ENCODE data around the gene AFF4. TPM values are rescaled to one million over a fixed set of nuclear protein-coding genes. Genes with fewer than 3 reads are reported as not detected.

The AFF4 gene
- total and polyA plus RNA-seq, 9 of the 15 experiments (the other 6 are each of a cell fraction or from before 2014, with no cell fraction given), result 1.7 to 25.8 (median 17.9) TPM

DNA sequence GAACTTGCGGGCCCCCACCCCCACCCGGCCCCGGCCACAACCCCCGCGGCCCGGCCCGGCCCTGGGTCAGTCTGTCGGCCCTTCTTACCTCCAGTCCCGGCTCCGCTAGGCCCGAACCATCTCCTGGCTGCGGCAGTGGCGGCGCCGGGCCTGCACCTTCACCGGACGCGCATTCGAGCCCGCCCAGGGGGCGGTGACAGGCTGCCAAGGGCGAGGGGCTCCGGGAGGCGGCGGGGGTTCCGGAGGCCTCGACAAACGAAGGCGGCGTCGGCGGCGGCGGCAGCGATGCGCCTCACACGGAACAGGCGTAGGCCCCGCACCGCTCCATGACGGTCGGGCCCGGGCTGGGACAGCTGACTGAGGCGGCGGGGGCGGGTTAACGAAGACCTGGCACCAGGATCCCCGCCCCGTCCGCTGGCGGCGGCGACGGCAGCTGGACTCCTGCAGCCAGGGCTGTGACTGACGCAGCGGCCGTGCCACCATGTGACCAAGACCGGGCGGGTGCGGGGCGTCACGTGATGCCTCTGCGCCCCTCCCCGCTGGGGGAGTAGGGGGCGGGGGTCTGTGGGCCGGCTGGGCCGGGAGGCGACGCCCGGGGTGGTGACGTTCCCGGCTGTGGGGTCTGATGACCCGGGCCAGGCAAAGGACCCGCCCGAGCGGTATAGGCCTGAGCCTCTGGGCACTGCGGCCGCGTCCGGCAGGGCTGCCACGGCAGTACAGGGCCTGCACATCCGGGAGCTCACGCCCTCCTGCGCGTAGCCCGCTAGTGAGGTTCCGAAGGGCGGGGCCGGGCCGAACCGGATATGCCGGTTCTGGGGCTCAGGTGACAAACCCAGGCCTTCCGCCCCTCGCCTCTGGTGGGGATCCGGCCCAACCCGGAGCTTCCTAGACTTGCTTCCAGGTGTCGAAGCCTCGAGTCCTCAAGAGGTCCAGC is at the start of gene AFF4 (continued):
- TF ChIP-seq, protein P1, sequence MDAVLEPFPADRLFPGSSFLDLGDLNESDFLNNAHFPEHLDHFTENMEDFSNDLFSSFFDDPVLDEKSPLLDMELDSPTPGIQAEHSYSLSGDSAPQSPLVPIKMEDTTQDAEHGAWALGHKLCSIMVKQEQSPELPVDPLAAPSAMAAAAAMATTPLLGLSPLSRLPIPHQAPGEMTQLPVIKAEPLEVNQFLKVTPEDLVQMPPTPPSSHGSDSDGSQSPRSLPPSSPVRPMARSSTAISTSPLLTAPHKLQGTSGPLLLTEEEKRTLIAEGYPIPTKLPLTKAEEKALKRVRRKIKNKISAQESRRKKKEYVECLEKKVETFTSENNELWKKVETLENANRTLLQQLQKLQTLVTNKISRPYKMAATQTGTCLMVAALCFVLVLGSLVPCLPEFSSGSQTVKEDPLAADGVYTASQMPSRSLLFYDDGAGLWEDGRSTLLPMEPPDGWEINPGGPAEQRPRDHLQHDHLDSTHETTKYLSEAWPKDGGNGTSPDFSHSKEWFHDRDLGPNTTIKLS (IDR thresholded peaks at IDR 0.05; ENCODE audit: borderline replicate concordance, low read depth), result peak; percentile 65; the same call in 1 of the 2 replicates
- no peak for TF ChIP-seq ZNF445 (CRISPR knock-in tag; IDR thresholded peaks at IDR 0.05; ENCODE audit: low read depth)
- TF ChIP-seq POLR2AphosphoS2 (IDR thresholded peaks at IDR 0.05; ENCODE audit: low read length), result peak; percentile 58; the same call in 1 of the 2 replicates
- peak; percentile 69 for TF ChIP-seq ZNF431 (CRISPR knock-in tag; IDR thresholded peaks at IDR 0.05)
- no peak for TF ChIP-seq ZNF766 (CRISPR knock-in tag; conservative IDR thresholded peaks at IDR 0.05)
- TF ChIP-seq ZKSCAN3 (CRISPR knock-in tag; IDR thresholded peaks at IDR 0.05), result no peak
- TF ChIP-seq TCF7L2 (IDR thresholded peaks at IDR 0.05; ENCODE audit: low read depth, low read length), result no peak
- TF ChIP-seq, protein P2, sequence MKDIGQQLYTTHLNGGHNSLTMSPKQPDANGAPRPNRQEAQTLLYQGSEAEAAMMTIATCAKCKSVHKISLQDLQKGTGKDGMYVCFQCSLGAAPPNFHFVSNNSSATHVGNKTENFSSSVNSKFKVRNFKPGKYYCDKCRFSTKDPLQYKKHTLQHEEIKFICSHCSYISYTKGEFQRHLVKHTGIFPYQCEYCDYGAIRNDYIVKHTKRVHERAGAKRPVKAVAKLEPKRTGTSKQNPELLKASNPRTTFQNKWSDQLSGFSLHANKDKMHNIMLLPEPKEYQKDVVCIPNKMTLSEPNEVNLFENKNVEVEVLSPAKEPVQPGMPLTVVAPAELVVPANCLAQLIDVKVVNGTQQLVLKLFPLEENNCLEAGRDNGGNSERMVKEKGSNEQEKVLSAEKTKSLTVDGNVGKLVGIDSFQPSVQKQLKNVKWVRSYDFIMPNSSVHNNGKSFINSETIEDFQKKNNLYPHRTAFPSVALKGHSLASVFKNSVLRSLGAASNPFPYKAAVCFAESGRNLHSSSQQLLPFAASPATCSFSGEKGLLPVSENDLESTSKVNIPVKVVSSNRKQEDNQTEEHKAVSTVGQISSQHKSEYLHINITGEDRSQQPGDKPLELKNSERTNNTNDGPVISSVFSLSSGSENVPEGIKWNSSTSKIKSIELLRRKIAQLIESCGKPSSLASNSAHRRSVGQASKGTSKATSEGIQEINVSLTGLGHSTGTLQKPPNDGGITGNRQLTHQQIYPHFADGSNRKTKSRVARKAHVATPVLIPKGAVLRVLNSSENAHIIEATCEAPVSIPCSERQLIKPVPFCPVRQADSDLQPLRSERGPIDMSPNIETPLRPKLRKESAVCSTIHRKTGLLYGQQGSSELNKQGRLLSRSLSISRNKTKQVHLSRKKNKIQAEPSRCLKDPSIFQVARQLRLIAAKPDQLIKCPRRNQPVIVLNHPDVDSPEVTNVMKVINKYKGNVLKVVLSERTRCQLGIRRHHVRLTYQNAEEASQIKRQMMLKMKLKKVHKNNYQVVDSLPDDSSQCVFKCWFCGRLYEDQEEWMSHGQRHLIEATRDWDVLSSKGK (CRISPR knock-in tag; IDR thresholded peaks at IDR 0.05), result no peak
- no peak for TF ChIP-seq ARNT (IDR thresholded peaks at IDR 0.05)
- TF ChIP-seq TAF15 (IDR thresholded peaks at IDR 0.05; ENCODE audit: low read depth, low read length), result no peak
- no peak for TF ChIP-seq ZNF24 (IDR thresholded peaks at IDR 0.05)
- no peak for TF ChIP-seq DDX20 (tag; IDR thresholded peaks at IDR 0.05; ENCODE audit: low read depth)
- peak; percentile 78; the same call in 1 of the 2 replicates for TF ChIP-seq CTBP1 (IDR thresholded peaks at IDR 0.05; ENCODE audit: borderline replicate concordance)
- TF ChIP-seq EZH2 (IDR thresholded peaks at IDR 0.05; ENCODE audit: borderline replicate concordance, low read depth, low read length), result no peak
- no peak; the same call in 1 of the 2 replicates for TF ChIP-seq ILF3 (IDR thresholded peaks at IDR 0.05; ENCODE audit: borderline replicate concordance)
- no peak for TF ChIP-seq NBN (IDR thresholded peaks at IDR 0.05; ENCODE audit: low read depth)
- no peak for TF ChIP-seq GTF2F1 (IDR thresholded peaks at IDR 0.05; ENCODE audit: low read depth, low read length)
- peak; percentile 75 for TF ChIP-seq FIP1L1 (IDR thresholded peaks at IDR 0.05; ENCODE audit: low read depth, low read length, poor library complexity, severe bottlenecking)
- TF ChIP-seq HNRNPK (IDR thresholded peaks at IDR 0.05; ENCODE audit: low read depth, low read length, poor library complexity, severe bottlenecking), result peak; percentile 97
- TF ChIP-seq MED1 (CRISPR knock-in tag; IDR thresholded peaks at IDR 0.05; ENCODE audit: borderline replicate concordance), result no peak
- TF ChIP-seq, protein P3, sequence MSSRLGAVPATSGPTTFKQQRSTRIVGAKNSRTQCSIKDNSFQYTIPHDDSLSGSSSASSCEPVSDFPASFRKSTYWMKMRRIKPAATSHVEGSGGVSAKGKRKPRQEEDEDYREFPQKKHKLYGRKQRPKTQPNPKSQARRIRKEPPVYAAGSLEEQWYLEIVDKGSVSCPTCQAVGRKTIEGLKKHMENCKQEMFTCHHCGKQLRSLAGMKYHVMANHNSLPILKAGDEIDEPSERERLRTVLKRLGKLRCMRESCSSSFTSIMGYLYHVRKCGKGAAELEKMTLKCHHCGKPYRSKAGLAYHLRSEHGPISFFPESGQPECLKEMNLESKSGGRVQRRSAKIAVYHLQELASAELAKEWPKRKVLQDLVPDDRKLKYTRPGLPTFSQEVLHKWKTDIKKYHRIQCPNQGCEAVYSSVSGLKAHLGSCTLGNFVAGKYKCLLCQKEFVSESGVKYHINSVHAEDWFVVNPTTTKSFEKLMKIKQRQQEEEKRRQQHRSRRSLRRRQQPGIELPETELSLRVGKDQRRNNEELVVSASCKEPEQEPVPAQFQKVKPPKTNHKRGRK (tag; IDR thresholded peaks at IDR 0.05), result no peak

Measured in K562 (cell line).